Keratinocyte (primary cell): ENCODE measurements around the gene MXI1. TPM values are rescaled to one million over a fixed set of nuclear protein-coding genes. Genes with fewer than 3 reads are reported as not detected.

Experiments used
- DNase-seq: peaks from one replicate; pipeline ENCODE4 v3.0.0-alpha.2; 2011; ENCODE audit warnings: low read depth, missing footprints, low spot score
- FAIRE-seq: peaks from 2 replicates; lab custom pipeline; 2011; peaks lifted over from hg19 to GRCh38; lab: Jason Lieb, UNC
- H2AFZ ChIP-seq: 2 replicates; pipeline ENCODE4 v1.6.0; 2012; ENCODE audit warnings: low read length, control low read depth, inconsistent platforms; ENCODE audit not compliant: control insufficient read depth
- H3K27ac ChIP-seq: 2 replicates; pipeline ENCODE4 v1.5.1; 2011; ENCODE audit warnings: low read length; ENCODE audit not compliant: control insufficient read depth, insufficient read depth
- H3K27me3 ChIP-seq: 3 replicates; pipeline ENCODE4 v1.6.0; 2011; ENCODE audit warnings: low read length; ENCODE audit not compliant: control insufficient read depth, insufficient read depth; ENCODE audit errors: extremely low read depth
- H3K36me3 ChIP-seq, 2 experiments: 2 replicates in 1 of 2; 3 replicates in 1 of 2; pipeline ENCODE4 v1.5.1; 2011; ENCODE audit warnings: low read length in 2 of 2, mild to moderate bottlenecking in 1 of 2; ENCODE audit not compliant: control insufficient read depth in 2 of 2, insufficient read depth in 2 of 2; ENCODE audit errors: extremely low read depth in 1 of 2
- H3K4me1 ChIP-seq: 3 replicates; pipeline ENCODE4 v1.5.1; 2011; ENCODE audit warnings: low read length; ENCODE audit not compliant: control insufficient read depth, insufficient read depth; ENCODE audit errors: extremely low read depth
- H3K4me2 ChIP-seq: 3 replicates; pipeline ENCODE4 v1.6.0; 2011; ENCODE audit warnings: low read depth, low read length; ENCODE audit not compliant: control insufficient read depth, insufficient read depth; ENCODE audit errors: extremely low read depth
- H3K4me3 ChIP-seq, 3 experiments: fragments of 200-600 bp in 1 of 3; sonication (generic) in 1 of 3; 2 replicates in 2 of 3; 3 replicates in 1 of 3; pipeline ENCODE4 v1.5.1; 2011 to 2016; ENCODE audit warnings: low read length in 3 of 3, mild to moderate bottlenecking in 3 of 3, control low read depth in 2 of 3, inconsistent platforms in 1 of 3, low read depth in 1 of 3, mixed read lengths in 1 of 3, mixed run types in 1 of 3, moderate library complexity in 1 of 3; ENCODE audit not compliant: control insufficient read depth in 2 of 3, insufficient read depth in 2 of 3; ENCODE audit errors: extremely low read depth in 1 of 3
- H3K79me2 ChIP-seq: 2 replicates; pipeline ENCODE4 v1.6.0; 2012; ENCODE audit warnings: low read length; ENCODE audit not compliant: control insufficient read depth, insufficient read depth
- H3K9ac ChIP-seq: 3 replicates; pipeline ENCODE4 v1.6.0; 2011; ENCODE audit warnings: low read length; ENCODE audit not compliant: control insufficient read depth, insufficient read depth; ENCODE audit errors: extremely low read depth
- H3K9me1 ChIP-seq: 3 replicates; pipeline ENCODE4 v1.6.0; 2011; ENCODE audit warnings: low read length; ENCODE audit not compliant: control insufficient read depth, insufficient read depth; ENCODE audit errors: extremely low read depth
- H3K9me3 ChIP-seq: 2 replicates; pipeline ENCODE4 v1.5.1; 2012; ENCODE audit warnings: low read depth, low read length; ENCODE audit not compliant: control insufficient read depth
- H4K20me1 ChIP-seq: 3 replicates; pipeline ENCODE4 v1.6.0; 2011; ENCODE audit warnings: low read length; ENCODE audit not compliant: control insufficient read depth, insufficient read depth; ENCODE audit errors: extremely low read depth
- EZH2 ChIP-seq: IDR thresholded peaks from one replicate; pipeline ENCODE4 v1.6.1; 2012; ENCODE audit warnings: inconsistent platforms, mild to moderate bottlenecking, low read length, moderate library complexity
- dilution Hi-C: fragments of 300-500 bp; cut with MboI; formaldehyde crosslinking; loops from one replicate; pipeline ENCODE4 v1.7.0; 2020; ENCODE audit warnings: low sequenced_read_pairs; ENCODE audit not compliant: extremely low pct_ligation_motif_present
- polyA plus RNA-seq, 5 experiments: library from polyadenylated mRNA; depleted of rRNA in 3 of 5; stranded (reverse) in 3 of 5; stranded (forward) in 1 of 5; unstranded in 1 of 5; fragments of >200 nt; gene quantifications; 1 replicate in 1 of 5; 2 replicates in 3 of 5; 3 replicates in 1 of 5; pipeline versions ENCODE4 v1.2.1 to v1.2.3, GENCODE V29; 2011 to 2012; ENCODE audit warnings: missing spikeins in 2 of 5, low read depth in 1 of 5, low replicate concordance in 1 of 5
- TF ChIP-seq, protein P1 (sequence below), 3 experiments: IDR thresholded peaks in 1 of 3; conservative IDR thresholded peaks in 1 of 3; optimal IDR thresholded peaks in 1 of 3; 2 replicates in 2 of 3; 3 replicates in 1 of 3; pipeline versions ENCODE3 to v1.5.1; 2011; ENCODE audit warnings: low read length in 3 of 3, mild to moderate bottlenecking in 3 of 3, moderate library complexity in 2 of 3, control low read depth in 1 of 3, inconsistent platforms in 1 of 3; ENCODE audit not compliant: insufficient read depth in 2 of 3; ENCODE audit errors: extremely low read depth in 1 of 3

Gene MXI1
- polyA plus RNA-seq, 1 donor (not counting 4 experiments of a cell fraction or from before 2014, with no cell fraction given): 17.8 TPM

DNA sequence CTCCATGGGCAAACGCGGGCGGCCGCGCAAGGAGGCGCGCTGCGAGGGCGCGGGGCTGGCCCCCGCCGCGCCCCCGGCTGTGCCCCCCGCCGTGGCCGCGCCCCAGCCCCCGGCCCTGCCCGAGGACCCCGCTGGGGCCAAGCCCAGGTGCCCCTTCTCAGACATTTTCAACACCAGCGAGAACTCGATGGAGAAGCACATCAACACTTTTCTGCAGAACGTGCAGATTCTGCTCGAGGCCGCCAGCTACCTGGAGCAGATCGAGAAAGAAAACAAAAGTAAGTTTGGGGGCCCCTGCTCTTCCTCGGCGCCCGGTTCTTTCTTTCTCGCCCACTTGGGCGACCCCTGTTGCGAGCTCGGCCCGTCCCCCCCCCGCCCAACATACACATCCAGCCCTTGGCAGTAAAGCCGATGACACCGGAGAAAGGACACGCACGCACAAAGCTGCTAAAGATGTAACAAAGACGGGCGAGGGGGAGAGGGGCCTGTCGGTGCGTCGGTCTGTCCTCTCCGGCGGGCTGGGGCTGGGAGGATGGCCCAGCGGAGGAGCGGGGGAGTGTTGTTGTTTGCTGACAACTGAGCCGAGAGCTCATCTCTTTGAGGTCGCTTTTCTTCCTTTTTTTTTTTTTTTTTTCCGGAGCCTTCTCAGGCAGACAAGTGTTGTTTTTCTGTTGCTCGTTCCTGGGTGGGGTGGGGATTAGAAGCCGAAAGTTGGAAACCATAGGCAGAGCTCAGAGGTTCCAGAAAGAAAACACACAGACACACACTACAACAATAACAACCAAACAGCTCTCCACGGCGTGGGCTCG is 604 bp downstream of the MXI1 start:
- DNase-seq (no peak), FAIRE-seq (no peak)
- no peak for TF ChIP-seq EZH2
- TF ChIP-seq, protein P1, sequence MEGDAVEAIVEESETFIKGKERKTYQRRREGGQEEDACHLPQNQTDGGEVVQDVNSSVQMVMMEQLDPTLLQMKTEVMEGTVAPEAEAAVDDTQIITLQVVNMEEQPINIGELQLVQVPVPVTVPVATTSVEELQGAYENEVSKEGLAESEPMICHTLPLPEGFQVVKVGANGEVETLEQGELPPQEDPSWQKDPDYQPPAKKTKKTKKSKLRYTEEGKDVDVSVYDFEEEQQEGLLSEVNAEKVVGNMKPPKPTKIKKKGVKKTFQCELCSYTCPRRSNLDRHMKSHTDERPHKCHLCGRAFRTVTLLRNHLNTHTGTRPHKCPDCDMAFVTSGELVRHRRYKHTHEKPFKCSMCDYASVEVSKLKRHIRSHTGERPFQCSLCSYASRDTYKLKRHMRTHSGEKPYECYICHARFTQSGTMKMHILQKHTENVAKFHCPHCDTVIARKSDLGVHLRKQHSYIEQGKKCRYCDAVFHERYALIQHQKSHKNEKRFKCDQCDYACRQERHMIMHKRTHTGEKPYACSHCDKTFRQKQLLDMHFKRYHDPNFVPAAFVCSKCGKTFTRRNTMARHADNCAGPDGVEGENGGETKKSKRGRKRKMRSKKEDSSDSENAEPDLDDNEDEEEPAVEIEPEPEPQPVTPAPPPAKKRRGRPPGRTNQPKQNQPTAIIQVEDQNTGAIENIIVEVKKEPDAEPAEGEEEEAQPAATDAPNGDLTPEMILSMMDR (optimal IDR thresholded peaks at IDR 0.05 in 1 of 3, IDR thresholded peaks at IDR 0.05 in 1 of 3, conservative IDR thresholded peaks at IDR 0.05 in 1 of 3; ENCODE audit: extremely low read depth in 1 of 3, insufficient read depth in 2 of 3, low read length in 3 of 3): no peak
- Histone ChIP-seq H3K4me1 (peaks cover 15% of the 10 kb centered on the region), H3K9ac (peak overlapping the region; percentile 91), H3K36me3 (no peaks in the 10 kb centered on the region), H3K4me2 (peak overlapping the region; percentile 99), H3K9me3 (no peaks in the 10 kb centered on the region), H3K9me1 (no peaks in the 10 kb centered on the region), H3K79me2 (no peaks in the 10 kb centered on the region), H2AFZ (peak overlapping the region; percentile 93), H3K27ac (peak overlapping the region; percentile 55), H4K20me1 (no peaks in the 10 kb centered on the region), H3K4me3 (peak overlapping the region; percentile 59 to 84 (median 81)), H3K27me3 (no peaks in the 10 kb centered on the region)
- dilution Hi-C loops: no loop called here

DNA sequence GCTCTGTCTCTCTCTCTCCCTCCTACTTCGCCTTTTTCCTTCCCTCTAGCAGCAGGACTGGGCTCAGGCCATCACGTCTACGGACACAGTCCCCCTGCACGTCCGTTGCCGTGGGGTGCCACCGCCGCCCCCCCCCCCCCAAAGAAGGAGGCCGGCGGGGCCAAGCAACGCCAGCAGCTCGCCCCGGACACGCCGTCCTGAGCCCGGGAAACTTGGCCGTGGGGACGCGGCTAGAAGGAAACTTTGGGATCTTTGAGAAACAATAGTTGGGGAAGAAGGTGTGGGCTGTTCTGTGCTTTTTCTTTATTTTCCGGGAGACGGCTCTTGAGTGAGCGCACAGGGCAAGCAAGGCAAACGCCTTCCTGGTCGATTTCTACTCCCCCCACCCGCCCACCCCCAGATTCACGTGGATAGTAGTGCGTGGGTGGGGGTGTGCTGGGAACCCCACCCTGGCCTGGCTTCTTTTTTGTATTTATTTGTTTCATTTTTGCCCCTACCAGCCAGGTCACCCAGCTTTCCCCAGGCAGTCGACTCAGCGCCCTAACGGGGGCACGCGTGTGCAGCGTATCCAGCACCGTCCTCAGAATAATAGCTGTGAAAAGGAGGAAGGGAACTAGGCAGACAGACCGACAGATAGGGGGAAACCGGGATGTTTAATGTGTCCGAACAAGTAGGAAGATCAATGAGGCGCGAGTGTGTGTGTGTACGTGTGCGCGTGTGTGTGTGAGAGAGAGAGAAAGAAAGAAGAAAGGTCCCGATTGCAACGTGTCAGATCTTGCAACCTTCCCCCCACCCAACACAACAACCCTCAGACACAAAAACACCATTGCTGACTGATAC is 1.4 kb downstream of the MXI1 start:
- TF ChIP-seq, protein P1 (optimal IDR thresholded peaks at IDR 0.05 in 1 of 3, IDR thresholded peaks at IDR 0.05 in 1 of 3, conservative IDR thresholded peaks at IDR 0.05 in 1 of 3; ENCODE audit: extremely low read depth in 1 of 3, insufficient read depth in 2 of 3, low read length in 3 of 3): peak in 1 of 3 experiments; percentile 55
- TF ChIP-seq EZH2: no peak
- peak overlapping the region; percentile 72 for H3K27ac ChIP-seq

More for the DNA sequence above, 1.4 kb downstream of the MXI1 start:
- Histone ChIP-seq H3K9me1 (no peaks in the 10 kb centered on the region), H3K4me3 (peak overlapping the region; percentile 59 to 84 (median 81)), H3K9me3 (no peaks in the 10 kb centered on the region), H3K9ac (peak overlapping the region; percentile 91), H3K79me2 (no peaks in the 10 kb centered on the region), H3K36me3 (no peaks in the 10 kb centered on the region), H4K20me1 (no peaks in the 10 kb centered on the region), H3K4me1 (peaks cover 15% of the 10 kb centered on the region), H3K27me3 (no peaks in the 10 kb centered on the region), H2AFZ (peak overlapping the region; percentile 93), H3K4me2 (peak overlapping the region; percentile 99)
- DNase-seq: no peak
- dilution Hi-C loops: no loop called here
- FAIRE-seq: no peak
